AG04450 (cell line): ENCODE results near the gene CCDC141. TPM values are rescaled to one million over a fixed set of nuclear protein-coding genes. Genes with fewer than 3 reads are reported as not detected.
A peak's percentile ranks its signal among the peaks of the same experiment; 100 is the strongest.
"Not testable (repeated sequence)": the region's sequence is repeated elsewhere in the genome, so short reads cannot be mapped to it uniquely, and the experiment has no call there.

ENCODE experiments used
- CTCF ChIA-PET: fragments of 300-600, 350-600 bp; formaldehyde crosslinking; extraction: SDS; loops from one replicate; lab custom pipeline; 2022; ENCODE audit warnings: antibody characterized with exemption, inconsistent platforms; lab: Charles Lee
- POLR2A ChIA-PET: fragments of 350-600 bp; formaldehyde crosslinking; extraction: SDS; loops from one replicate; lab custom pipeline; 2021; ENCODE audit warnings: antibody characterized with exemption, inconsistent platforms; lab: Yijun Ruan, JAX
- DNase-seq: peaks from one replicate; pipeline ENCODE4 v3.0.0-alpha.2; 2011; ENCODE audit warnings: low read depth, low spot score
- H3K27ac ChIP-seq: one replicate; pipeline ENCODE4 v1.5.1; 2012; ENCODE audit warnings: low read depth, low read length, control low read depth
- H3K27me3 ChIP-seq: one replicate; pipeline ENCODE4 v1.6.0; 2012; ENCODE audit warnings: low read length; ENCODE audit not compliant: control insufficient read depth, insufficient read depth
- H3K4me3 ChIP-seq: 2 replicates; pipeline ENCODE4 v1.5.1; 2011; ENCODE audit warnings: mild to moderate bottlenecking, low read depth, low read length, control low read depth
- H3K9me3 ChIP-seq: 2 replicates; pipeline ENCODE4 v1.5.1; 2012; ENCODE audit warnings: low read length; ENCODE audit not compliant: control insufficient read depth, insufficient read depth
- polyA plus RNA-seq: library from polyadenylated mRNA; depleted of rRNA; stranded (reverse); fragments of >200 nt; gene quantifications from 2 replicates; pipeline ENCODE4 v1.2.3, GENCODE V29; 2011
- TF ChIP-seq, protein P1 (sequence below): IDR thresholded peaks from 2 replicates; pipeline ENCODE4 v1.5.1; 2011; ENCODE audit warnings: low read depth, low read length, control low read depth, inconsistent platforms

The CCDC141 gene
- polyA plus RNA-seq, 1 experiment, result not detected

DNA sequence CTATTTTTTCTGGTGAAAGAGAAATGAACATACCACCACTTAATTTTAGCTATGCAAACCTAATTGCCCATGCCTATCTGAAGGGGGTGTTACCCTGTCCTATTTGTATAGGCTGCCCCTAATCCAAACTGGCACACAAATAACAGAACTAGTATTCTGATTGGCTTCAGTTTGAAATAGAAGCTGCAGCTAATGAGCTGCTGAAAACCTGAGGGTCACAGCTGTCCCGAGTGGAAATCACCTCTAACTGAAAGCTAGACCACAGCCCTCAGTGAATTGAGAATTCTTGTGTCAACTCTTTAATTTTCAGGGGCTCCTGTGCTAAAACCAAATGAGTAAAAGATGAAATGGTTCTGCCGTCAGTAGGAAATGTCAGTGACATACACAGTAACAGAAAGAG lies 28.7 kb downstream of the CCDC141 start:
- POLR2A ChIA-PET, result no interaction called here
- Histone ChIP-seq H3K27ac (no peak overlapping the region), H3K27me3 (no peaks in the 10 kb centered on the region), H3K9me3 (no peaks in the 10 kb centered on the region), H3K4me3 (no peak overlapping the region)
- no peak for DNase-seq
- TF ChIP-seq, protein P1, sequence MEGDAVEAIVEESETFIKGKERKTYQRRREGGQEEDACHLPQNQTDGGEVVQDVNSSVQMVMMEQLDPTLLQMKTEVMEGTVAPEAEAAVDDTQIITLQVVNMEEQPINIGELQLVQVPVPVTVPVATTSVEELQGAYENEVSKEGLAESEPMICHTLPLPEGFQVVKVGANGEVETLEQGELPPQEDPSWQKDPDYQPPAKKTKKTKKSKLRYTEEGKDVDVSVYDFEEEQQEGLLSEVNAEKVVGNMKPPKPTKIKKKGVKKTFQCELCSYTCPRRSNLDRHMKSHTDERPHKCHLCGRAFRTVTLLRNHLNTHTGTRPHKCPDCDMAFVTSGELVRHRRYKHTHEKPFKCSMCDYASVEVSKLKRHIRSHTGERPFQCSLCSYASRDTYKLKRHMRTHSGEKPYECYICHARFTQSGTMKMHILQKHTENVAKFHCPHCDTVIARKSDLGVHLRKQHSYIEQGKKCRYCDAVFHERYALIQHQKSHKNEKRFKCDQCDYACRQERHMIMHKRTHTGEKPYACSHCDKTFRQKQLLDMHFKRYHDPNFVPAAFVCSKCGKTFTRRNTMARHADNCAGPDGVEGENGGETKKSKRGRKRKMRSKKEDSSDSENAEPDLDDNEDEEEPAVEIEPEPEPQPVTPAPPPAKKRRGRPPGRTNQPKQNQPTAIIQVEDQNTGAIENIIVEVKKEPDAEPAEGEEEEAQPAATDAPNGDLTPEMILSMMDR, result no peak
- CTCF ChIA-PET, result no interaction called here

DNA sequence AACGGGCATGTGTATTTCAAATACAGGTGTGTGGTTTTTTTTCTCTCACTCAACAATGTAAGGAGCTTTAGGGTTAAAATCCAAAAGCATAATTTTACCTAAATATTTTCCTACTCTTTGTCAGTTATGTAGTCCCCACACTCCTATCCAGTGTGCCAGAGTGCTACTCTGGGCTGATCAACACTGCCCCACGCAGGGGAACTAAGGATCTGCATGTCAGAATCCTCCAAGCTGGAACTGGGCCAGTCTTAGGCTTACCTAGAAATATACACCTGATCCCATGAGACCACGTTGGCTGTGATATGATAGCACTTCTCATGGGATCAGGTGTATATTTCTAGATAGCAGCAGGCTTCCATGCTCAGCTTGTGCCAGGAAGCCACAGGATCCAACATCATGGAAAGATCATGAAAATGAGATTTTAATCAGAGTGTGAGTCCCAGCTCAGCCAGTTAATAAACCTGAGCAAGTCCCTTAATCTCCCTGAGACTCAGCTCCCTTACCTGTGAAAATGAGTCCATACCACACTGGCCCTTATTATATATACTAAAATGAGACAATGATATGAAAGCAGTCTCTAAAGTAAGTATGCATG lies 29.7 kb downstream of the CCDC141 start:
- no peaks in the 10 kb centered on the region for H3K9me3 ChIP-seq
- H3K27me3 ChIP-seq, result no peaks in the 10 kb centered on the region
- no peak overlapping the region for H3K4me3 ChIP-seq
- CTCF ChIA-PET, result interaction anchor here (0.9 to 1.0 kb wide), 2 partner anchors 106 to 320 kb away, joined by 3 read pairs; no protein-coding TSS in a partner anchor
- no peak overlapping the region for H3K27ac ChIP-seq
- DNase-seq, result no peak
- POLR2A ChIA-PET, result no interaction called here
- TF ChIP-seq, protein P1, result peak; percentile 34

DNA sequence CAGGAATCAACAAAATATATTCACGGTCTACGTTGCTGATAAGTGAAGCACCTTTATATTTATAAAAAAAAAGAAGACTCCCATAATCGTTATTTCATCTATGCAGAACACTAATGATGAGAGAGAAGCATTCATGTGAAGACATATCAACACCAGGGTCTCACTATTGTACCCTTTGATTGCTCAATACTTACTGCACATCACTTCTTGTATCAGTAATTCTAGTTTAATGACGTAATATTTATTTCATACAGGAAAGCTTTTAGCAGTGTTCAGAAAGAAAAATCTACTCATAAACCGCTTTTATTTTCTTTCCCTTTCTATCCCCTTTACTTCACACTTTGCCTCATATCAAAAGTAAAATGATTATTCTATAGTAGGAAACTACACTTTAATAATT lies 30.7 kb downstream of the CCDC141 start:
- no peak overlapping the region for H3K27ac ChIP-seq
- ChIA-PET CTCF (interaction anchor here (0.9 to 1.0 kb wide), 2 partner anchors 16 to 105 kb away, joined by 3 read pairs; no protein-coding TSS in a partner anchor), POLR2A (no interaction called here)
- H3K9me3 ChIP-seq, result no peaks in the 10 kb centered on the region
- TF ChIP-seq, protein P1, result no peak
- no peak overlapping the region for H3K4me3 ChIP-seq
- H3K27me3 ChIP-seq, result no peaks in the 10 kb centered on the region
- no peak for DNase-seq

DNA sequence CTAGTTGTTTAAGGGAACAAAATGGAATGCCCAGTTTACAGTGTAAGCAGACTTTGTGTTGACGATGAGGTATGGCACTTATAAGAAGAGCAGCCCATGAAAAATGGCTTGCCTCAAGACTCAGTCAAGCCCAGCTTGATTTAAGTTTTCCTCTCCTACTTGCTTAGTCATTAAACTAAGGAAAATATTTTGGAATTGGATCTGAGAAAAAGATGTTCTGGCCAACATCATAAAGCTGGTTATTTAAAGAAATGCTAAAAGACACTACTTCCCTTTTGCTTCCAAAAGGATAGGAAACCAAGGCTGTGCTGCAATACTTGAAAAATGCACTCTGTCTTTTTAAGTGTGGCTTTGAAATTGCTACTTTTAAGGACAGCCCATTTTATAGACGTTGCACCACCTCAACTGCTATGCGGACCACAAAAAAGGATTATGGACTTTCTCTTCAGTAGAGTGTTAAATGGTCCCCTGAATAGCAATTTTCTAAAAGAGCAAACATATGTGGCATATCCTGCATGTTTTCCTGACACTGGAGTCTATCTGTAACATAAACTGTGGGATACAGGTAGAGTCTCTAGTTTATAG lies 32.1 kb downstream of the CCDC141 start:
- ChIA-PET POLR2A (no interaction called here), CTCF (no interaction called here)
- DNase-seq, result no peak
- H3K27ac ChIP-seq, result no peak overlapping the region
- no peak overlapping the region for H3K4me3 ChIP-seq
- TF ChIP-seq, protein P1, result no peak
- H3K27me3 ChIP-seq, result no peaks in the 10 kb centered on the region
- no peaks in the 10 kb centered on the region for H3K9me3 ChIP-seq

DNA sequence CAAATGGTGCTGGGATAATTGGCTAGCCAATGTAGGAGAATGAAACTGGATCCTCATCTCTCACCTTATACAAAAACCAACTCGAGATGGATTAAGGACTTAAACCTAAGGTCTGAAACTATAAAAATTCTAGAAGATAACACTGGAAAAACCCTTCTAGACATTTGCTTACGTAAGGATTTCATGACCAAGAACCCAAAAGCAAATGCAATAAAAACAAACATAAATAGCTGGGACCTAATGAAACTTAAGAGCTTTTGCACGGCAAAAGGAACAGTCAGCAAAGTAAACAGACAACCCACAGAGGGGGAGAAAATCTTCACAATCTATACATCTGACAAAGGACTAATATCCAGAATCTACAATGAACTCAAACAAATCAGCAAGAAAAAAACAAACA lies 35.7 kb downstream of the CCDC141 start:
- H3K4me3 ChIP-seq, POLR2A ChIA-PET, CTCF ChIA-PET, H3K27me3 ChIP-seq, H3K9me3 ChIP-seq, H3K27ac ChIP-seq, DNase-seq: not testable (repeated sequence)
